Vagina (tissue), 2 donors: ENCODE measurements around the gene ITIH6. TPM values are rescaled to one million over a fixed set of nuclear protein-coding genes. Genes with fewer than 3 reads are reported as not detected.

Source experiments
- DNase-seq, 2 donors: peaks; one replicate each; pipeline ENCODE4 v3.0.0-alpha.2; 2017; ENCODE audit errors: extremely low spot score in 2 of 2
- H3K27ac ChIP-seq: fragments of 200-600 bp; sonication (generic); one replicate; pipeline ENCODE4 v1.5.1; 2019
- H3K27me3 ChIP-seq: fragments of 200-600 bp; sonication (generic); one replicate; pipeline ENCODE4 v1.5.1; 2019
- H3K36me3 ChIP-seq, 2 donors: fragments of 200-600 bp; sonication (generic); one replicate each; pipeline ENCODE4 v1.5.1; 2017 to 2019
- H3K4me1 ChIP-seq: fragments of 200-600 bp; sonication (generic); one replicate; pipeline ENCODE4 v1.5.1; 2019
- H3K4me3 ChIP-seq, 2 donors: fragments of 200-600 bp; sonication (generic); 1 replicate in 1 of 2; 2 replicates in 1 of 2; pipeline ENCODE4 v1.5.1; 2016 to 2019
- H3K9me3 ChIP-seq: fragments of 200-600 bp; sonication (generic); one replicate; pipeline ENCODE4 v1.5.1; 2019
- CTCF ChIP-seq, 3 experiments: fragments of 450-650 bp in 2 of 3; fragments of 200-600 bp in 1 of 3; sonication (generic) in 1 of 3; IDR thresholded peaks; one replicate each; pipeline ENCODE4 v1.5.1; 2017 to 2019; ENCODE audit warnings: antibody characterized with exemption in 3 of 3, mild to moderate bottlenecking in 2 of 3, moderate library complexity in 2 of 3
- POLR2A ChIP-seq, 2 donors: fragments of 450-650 bp; IDR thresholded peaks; one replicate each; pipeline ENCODE4 v1.6.1; 2017; ENCODE audit warnings: antibody characterized with exemption in 2 of 2, mild to moderate bottlenecking in 2 of 2, moderate library complexity in 2 of 2
- POLR2AphosphoS5 ChIP-seq, 2 donors: sonication (generic); formaldehyde crosslinking; IDR thresholded peaks; one replicate each; pipeline ENCODE4 v1.9.0; 2017; ENCODE audit warnings: antibody characterized with exemption in 2 of 2, mild to moderate bottlenecking in 2 of 2, low read depth in 1 of 2; ENCODE audit not compliant: insufficient read depth in 1 of 2
- intact Hi-C: fragments of 100-400 bp; cut with DNase I; formaldehyde crosslinking; loops from one replicate; pipeline ENCODE4 v1.15.1; 2023
- small RNA-seq: library from RNA; depleted of rRNA; stranded (forward); fragments of <200 nt; gene quantifications from one replicate; pipeline ENCODE3, GENCODE V24; 2016
- total RNA-seq: library from RNA; depleted of rRNA; stranded (reverse); fragments of >200 nt; gene quantifications from one replicate; pipeline ENCODE4 v1.2.3, GENCODE V29; 2016

Gene ITIH6
- total RNA-seq, 1 donor from 2014 or later = not detected

- no peaks in the 10 kb centered on the region for H3K27me3 ChIP-seq
- no peaks in the 10 kb centered on the region for H3K4me1 ChIP-seq
- no peak overlapping the region for H3K27ac ChIP-seq
- no peaks in the 10 kb centered on the region for H3K36me3 ChIP-seq
- no peaks in the 10 kb centered on the region for H3K9me3 ChIP-seq
- TF ChIP-seq POLR2AphosphoS5 (IDR thresholded peaks at IDR 0.05; ENCODE audit: insufficient read depth in 1 of 2, low read depth in 1 of 2) (no peak), POLR2A (IDR thresholded peaks at IDR 0.05) (no peak), CTCF (IDR thresholded peaks at IDR 0.05) (no peak)
- intact Hi-C loops = no loop called here
- no peak for DNase-seq
- no peak overlapping the region for H3K4me3 ChIP-seq
These were observed 89.7 kb downstream of the ITIH6 start for GRCh38 chrX:54708404-54708803.

Small RNAs within 50 kb of the gene (small RNA-seq; reads per million reads assigned to genes)
- gene AL049732.1 = not detected
- gene SNORA11 = 155 reads per million, percentile 97 among the genes with 10 or more reads in this experiment

Other genes with a start within 250 kb of the ITIH6 start
- 116 TPM for gene MAGED2, start 9.5 kb upstream of the ITIH6 start, total RNA-seq
- 12.3 TPM for gene TRO, start 122.6 kb upstream of the ITIH6 start, total RNA-seq
- gene PFKFB1, start 195.9 kb upstream of the ITIH6 start, total RNA-seq = not detected
- 14.2 TPM for gene APEX2, start 202.1 kb upstream of the ITIH6 start, total RNA-seq
- gene ALAS2, start 232.7 kb upstream of the ITIH6 start, total RNA-seq = 5.6 TPM